SK-MEL-5 (cell line): ENCODE results near the gene TPRN. TPM values are rescaled to one million over a fixed set of nuclear protein-coding genes. Genes with fewer than 3 reads are reported as not detected.

Experiments used
- DNase-seq: peaks from one replicate; pipeline ENCODE4 v3.0.0-alpha.2; 2016; ENCODE audit warnings: low read depth, low spot score
- in situ Hi-C: cut with HindIII; loops from 2 replicates; pipeline ENCODE4 v1.10.0; 2016; ENCODE audit warnings: low sequenced_read_pairs, high pct_unique_total_duplicates, low pct_unique_long_range_greater_than_20kb
- total RNA-seq: library from RNA; depleted of rRNA; stranded (reverse); fragments of >200 nt; shearing (Covaris generic); gene quantifications from 2 replicates; pipeline ENCODE4 v1.2.3, GENCODE V29; 2014

The TPRN gene
- total RNA-seq, 1 experiment from 2014 or later: 8.6 TPM

GRCh38 chr9:137198051-137198901 is 2.3 kb downstream of the TPRN start:
- in situ Hi-C loops: no loop called here
- no peak for DNase-seq

- in situ Hi-C loops: no loop called here
- no peak for DNase-seq
Observed at GRCh38 chr9:137195525-137196220, 4.9 kb downstream of the TPRN start.

GRCh38 chr9:137194909-137195308 is 5.6 kb downstream of the TPRN start:
- in situ Hi-C loops: no loop called here
- no peak for DNase-seq

- peak; percentile 27 for DNase-seq
- in situ Hi-C loops: no loop called here
Observed at GRCh38 chr9:137194388-137194787, 6.2 kb downstream of the TPRN start.

GRCh38 chr9:137193771-137194170 is 6.8 kb downstream of the TPRN start:
- in situ Hi-C loops: no loop called here
- no peak for DNase-seq

GRCh38 chr9:137192859-137193258 is 7.7 kb downstream of the TPRN start:
- no peak for DNase-seq
- in situ Hi-C loops: no loop called here

GRCh38 chr9:137192448-137192780 is 8.1 kb downstream of the TPRN start:
- DNase-seq: no peak
- in situ Hi-C loops: no loop called here

GRCh38 chr9:137191691-137192447 is 8.7 kb downstream of the TPRN start:
- in situ Hi-C loops: no loop called here
- no peak for DNase-seq

GRCh38 chr9:137191245-137191644 is 9.3 kb downstream of the TPRN start:
- in situ Hi-C loops: no loop called here
- no peak for DNase-seq

GRCh38 chr9:137190315-137190856 is 10.2 kb downstream of the TPRN start:
- in situ Hi-C loops: no loop called here
- DNase-seq: no peak

- in situ Hi-C loops: no loop called here
- no peak for DNase-seq
Observed at GRCh38 chr9:137189297-137190295, 10.9 kb downstream of the TPRN start.

- in situ Hi-C loops: no loop called here
- DNase-seq: peak; percentile 89
Observed at GRCh38 chr9:137188490-137189296, 11.8 kb downstream of the TPRN start, which contains the start of the genes ANAPC2 and SSNA1. TSS of gene ANAPC2 (minus strand) at chr9:137188560. CDS start at chr9:137188532, 28 bp downstream. TSS of gene SSNA1 (plus strand) at chr9:137188676. CDS start at chr9:137188727, 51 bp downstream.

- in situ Hi-C loops: no loop called here
- DNase-seq: no peak
Observed at GRCh38 chr9:137188086-137188489, 12.5 kb downstream of the TPRN start.

GRCh38 chr9:137187386-137187785 is 13.2 kb downstream of the TPRN start:
- no peak for DNase-seq
- in situ Hi-C loops: no loop called here

- in situ Hi-C loops: no loop called here
- DNase-seq: no peak
Observed at GRCh38 chr9:137186385-137186784, 14.2 kb downstream of the TPRN start.

- in situ Hi-C loops: no loop called here
- no peak for DNase-seq
Observed at GRCh38 chr9:137185921-137186320, 14.6 kb downstream of the TPRN start.
